CD4-positive, alpha-beta memory T cell (primary cell): ENCODE measurements around the gene PCSK2. TPM values are rescaled to one million over a fixed set of nuclear protein-coding genes. Genes with fewer than 3 reads are reported as not detected.

Experiments used
- CTCF ChIA-PET: fragments of 350-600 bp; sonication (Branson Sonifier 250); formaldehyde crosslinking; loops from one replicate; lab custom pipeline; 2021; ENCODE audit warnings: inconsistent platforms; ENCODE audit not compliant: partially characterized antibody; lab: Charles Lee
- POLR2A ChIA-PET: fragments of 350-600 bp; sonication (Branson Sonifier 250); formaldehyde crosslinking; loops from one replicate; lab custom pipeline; 2021; ENCODE audit not compliant: partially characterized antibody; lab: Charles Lee
- DNase-seq, 5 donors: peaks; one replicate each; pipeline versions ENCODE4 v3.0.0 to v3.0.0-alpha.2; 2020 to 2022; ENCODE audit warnings: mixed read lengths in 1 of 5
- H3K27ac ChIP-seq: one replicate; pipeline ENCODE4 v1.7.0; 2013; ENCODE audit warnings: low read depth, low read length
- H3K27me3 ChIP-seq: 2 replicates; pipeline ENCODE4 v1.7.0; 2013; ENCODE audit warnings: mild to moderate bottlenecking, low read length, moderate library complexity; ENCODE audit not compliant: insufficient read depth
- H3K36me3 ChIP-seq: 2 replicates; pipeline ENCODE4 v1.7.0; 2013; ENCODE audit warnings: mild to moderate bottlenecking, low read length, moderate library complexity; ENCODE audit not compliant: insufficient read depth
- H3K4me1 ChIP-seq: 2 replicates; pipeline ENCODE4 v1.7.0; 2013; ENCODE audit warnings: mild to moderate bottlenecking, low read length, moderate library complexity; ENCODE audit not compliant: insufficient read depth
- H3K4me3 ChIP-seq, 2 donors: one replicate each; pipeline ENCODE4 v1.7.0; 2013; ENCODE audit warnings: low read length in 2 of 2, mild to moderate bottlenecking in 1 of 2
- H3K9me3 ChIP-seq, 2 donors: one replicate each; pipeline ENCODE4 v1.7.0; 2013; ENCODE audit warnings: low read length in 2 of 2, control low read depth in 1 of 2; ENCODE audit not compliant: control insufficient read depth in 1 of 2
- H3K27ac Mint-ChIP-seq, 7 donors: one replicate each; pipeline ENCODE4 v1.8.0; 2020 to 2021; ENCODE audit warnings: mixed read lengths in 7 of 7, mild to moderate bottlenecking in 6 of 7, inconsistent platforms in 3 of 7, moderate library complexity in 3 of 7
- H3K27me3 Mint-ChIP-seq, 2 donors: one replicate each; pipeline ENCODE4 v1.8.0; 2020 to 2021; ENCODE audit warnings: mixed read lengths in 2 of 2
- H3K36me3 Mint-ChIP-seq, 2 donors: one replicate each; pipeline ENCODE4 v1.8.0; 2020 to 2021; ENCODE audit warnings: mixed read lengths in 2 of 2, inconsistent platforms in 1 of 2, mild to moderate bottlenecking in 1 of 2
- H3K4me1 Mint-ChIP-seq, 4 donors: one replicate each; pipeline ENCODE4 v1.8.0; 2020 to 2021; ENCODE audit warnings: mixed read lengths in 4 of 4, mild to moderate bottlenecking in 1 of 4
- H3K4me3 Mint-ChIP-seq, 8 donors: one replicate each; pipeline ENCODE4 v1.8.0; 2020 to 2021; ENCODE audit warnings: mixed read lengths in 8 of 8, mild to moderate bottlenecking in 7 of 8, moderate library complexity in 6 of 8, inconsistent platforms in 3 of 8
- H3K9me3 Mint-ChIP-seq, 8 donors: one replicate each; pipeline ENCODE4 v1.8.0; 2020 to 2021; ENCODE audit warnings: mixed read lengths in 8 of 8, mild to moderate bottlenecking in 5 of 8, inconsistent platforms in 3 of 8, moderate library complexity in 1 of 8
- intact Hi-C: fragments of 100-400 bp; cut with micrococcal nuclease; formaldehyde crosslinking; loops from one replicate; pipeline ENCODE4 v1.15.1; 2023
- polyA plus RNA-seq, 2 donors: library from polyadenylated mRNA; unstranded; fragments of 300-500 nt; fragmentation: Illumina TruSeq; gene quantifications; one replicate each; pipeline ENCODE4 v1.2.3, GENCODE V29; 2021
- total RNA-seq, 2 experiments: library from RNA; stranded (reverse); gene quantifications; one replicate each; pipeline ENCODE4 v1.2.3, GENCODE V29; 2021

The PCSK2 gene
- total and polyA plus RNA-seq, 4 experiments from 2014 or later: not detected

DNA sequence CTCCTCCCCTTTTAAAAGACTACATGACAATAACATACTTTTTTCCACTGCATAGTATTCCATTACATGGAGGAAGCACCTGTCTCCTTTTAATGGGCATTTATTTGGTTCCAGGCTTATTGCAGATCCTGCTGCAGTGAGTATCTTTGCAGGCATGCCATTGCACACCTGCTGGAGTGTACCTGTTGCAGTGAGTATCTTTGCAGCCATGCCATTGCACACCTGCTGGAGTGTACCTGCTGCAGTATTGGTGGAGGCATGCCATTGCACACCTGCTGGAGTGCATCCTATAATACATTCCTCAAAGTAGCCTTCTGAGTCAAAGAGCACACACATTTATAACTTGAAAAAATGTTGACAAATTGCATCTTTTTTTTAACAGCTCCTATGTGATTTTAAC, 302.7 kb downstream of the PCSK2 start:
- Mint-ChIP-seq H3K27me3 (peaks cover 2 to 4% of the 10 kb centered on the region in 2 donors), H3K27ac (peak overlapping the region in 2 of 7 donors; percentile 42 to 73), H3K4me1 (peaks cover 12 to 26% (median 21%) of the 10 kb centered on the region in 4 donors), H3K4me3 (peak overlapping the region in 2 of 8 donors; percentile 41 to 88), H3K9me3 (no peaks in the 10 kb centered on the region), H3K36me3 (peaks cover 0 to 1% of the 10 kb centered on the region in 2 donors)
- peaks cover 23% of the 10 kb centered on the region for H3K4me1 ChIP-seq
- CTCF ChIA-PET: interaction anchor here (0.9 to 2.4 kb wide), 4 partner anchors 11 to 459 kb away, joined by 3 to 7 read pairs (median 6); partner anchors contain the start of gene RRBP1
- no peak overlapping the region for H3K4me3 ChIP-seq
- intact Hi-C loops: no loop called here
- POLR2A ChIA-PET: interaction anchor here (2.0 kb wide), 1 partner anchor 81 kb away, joined by 6 read pairs; no protein-coding TSS in a partner anchor
- DNase-seq: no peak
- H3K9me3 ChIP-seq: no peaks in the 10 kb centered on the region
- no peak overlapping the region for H3K27ac ChIP-seq
- no peaks in the 10 kb centered on the region for H3K36me3 ChIP-seq
- H3K27me3 ChIP-seq: no peaks in the 10 kb centered on the region

DNA sequence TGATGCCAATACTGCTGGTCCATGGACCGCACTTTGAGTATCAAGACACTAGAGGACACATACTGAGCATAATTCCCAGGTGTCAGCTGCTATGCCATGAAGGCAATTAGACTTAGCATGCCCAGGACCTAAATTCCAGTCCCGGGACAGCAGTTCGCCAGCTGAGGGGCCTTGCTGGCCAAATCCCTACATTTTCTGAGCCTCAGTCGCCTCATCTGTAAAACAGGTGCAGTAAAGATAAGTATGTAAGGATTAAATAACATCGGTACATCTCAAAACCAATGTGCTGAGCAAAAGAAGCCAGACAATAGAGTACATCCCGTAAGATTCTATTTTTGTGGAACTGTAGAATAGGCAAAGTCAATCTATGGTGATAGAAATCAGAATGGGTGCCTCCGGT, 303.3 kb downstream of the PCSK2 start:
- peaks cover 12 to 26% (median 21%) of the 10 kb centered on the region in 4 donors for H3K4me1 Mint-ChIP-seq
- H3K27ac Mint-ChIP-seq: peak overlapping the region in 4 of 7 donors; percentile 70 to 85 (median 72)
- intact Hi-C loops: no loop called here
- H3K27me3 Mint-ChIP-seq: peaks cover 2 to 4% of the 10 kb centered on the region in 2 donors
- CTCF ChIA-PET: interaction anchor here (1.3 to 2.4 kb wide), 3 partner anchors 10 to 153 kb away, joined by 5 to 7 read pairs (median 6); partner anchors contain the start of gene RRBP1
- Histone ChIP-seq H3K27ac (no peak overlapping the region), H3K4me3 (no peak overlapping the region), H3K36me3 (no peaks in the 10 kb centered on the region), H3K4me1 (peaks cover 23% of the 10 kb centered on the region), H3K9me3 (no peaks in the 10 kb centered on the region), H3K27me3 (no peaks in the 10 kb centered on the region)
- DNase-seq: no peak
- peaks cover 0 to 1% of the 10 kb centered on the region in 2 donors for H3K36me3 Mint-ChIP-seq
- no peaks in the 10 kb centered on the region for H3K9me3 Mint-ChIP-seq
- H3K4me3 Mint-ChIP-seq: peak overlapping the region; percentile 74 to 91 (median 84)
- POLR2A ChIA-PET: interaction anchor here (0.6 to 2.0 kb wide), 4 partner anchors 24 to 80 kb away, joined by 3 to 6 read pairs (median 4); no protein-coding TSS in a partner anchor

DNA sequence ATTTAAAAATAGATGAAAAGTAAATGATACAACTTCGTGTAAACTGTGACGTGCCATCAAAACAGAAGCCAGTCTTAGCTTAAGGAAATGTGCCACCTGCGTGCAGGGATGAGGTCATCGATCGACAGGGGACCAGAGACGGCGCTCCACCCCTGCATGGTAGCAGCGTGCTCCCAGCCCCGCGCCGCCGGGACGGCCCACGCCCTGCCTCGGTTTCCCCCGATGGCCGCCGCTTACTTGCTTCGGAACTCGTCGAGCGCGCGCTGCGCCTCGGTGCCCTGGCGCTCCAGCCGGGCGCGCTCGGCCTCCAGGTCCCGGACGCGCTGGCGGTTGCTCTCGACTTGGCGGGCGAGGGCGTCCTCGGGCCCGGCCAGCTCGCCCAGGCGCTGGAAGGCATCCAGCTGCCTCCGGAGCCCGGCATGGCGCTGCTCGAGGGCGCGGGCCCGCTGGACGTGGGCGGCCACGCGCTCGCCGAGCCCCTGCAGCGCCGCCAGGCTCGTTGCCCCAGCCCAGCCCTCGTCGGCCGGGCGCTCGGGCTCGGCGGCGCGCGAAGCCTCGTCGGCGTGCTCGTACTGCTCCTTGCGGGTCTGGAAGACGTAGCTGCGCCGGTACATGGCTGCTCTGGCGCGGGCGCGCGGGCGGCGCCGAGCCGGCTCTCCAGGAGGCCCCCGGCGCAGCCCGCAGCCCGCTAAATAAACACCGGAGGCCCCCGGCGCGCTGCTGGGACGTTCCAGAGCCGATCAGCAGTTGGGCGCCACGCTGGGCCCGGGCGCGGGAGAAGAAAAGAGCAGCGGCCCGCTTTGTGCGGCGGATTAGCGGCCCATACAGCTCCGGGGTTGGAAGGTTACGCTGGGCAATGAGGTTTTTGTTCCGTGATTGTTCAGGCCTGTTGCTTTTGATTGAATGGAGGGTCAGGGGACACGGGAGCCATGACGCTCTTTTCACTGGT, 304.1 kb downstream of the PCSK2 start, which contains the start of gene BFSP1:
BFSP1 (minus strand) TSS at position 664 of the 949 bp plus-strand sequence; CDS start at position 614, 50 bp downstream.
- no peaks in the 10 kb centered on the region for H3K27me3 ChIP-seq
- peak within 1 kb of the TSS in 5 of 7 donors; percentile 67 to 93 (median 88) for H3K27ac Mint-ChIP-seq
- CTCF ChIA-PET: interaction anchor here (1.2 to 2.4 kb wide), 5 partner anchors 10 to 152 kb away, joined by 3 to 7 read pairs (median 6); partner anchors contain the start of gene RRBP1
- peak within 1 kb of the TSS; percentile 9 for H3K27ac ChIP-seq
- no peaks in the 10 kb centered on the region for H3K36me3 ChIP-seq
- H3K36me3 Mint-ChIP-seq: peaks cover 0 to 1% of the 10 kb centered on the region in 2 donors
- H3K4me1 Mint-ChIP-seq: peaks cover 12 to 26% (median 19%) of the 10 kb centered on the region in 4 donors
- H3K9me3 Mint-ChIP-seq: no peaks in the 10 kb centered on the region
- H3K9me3 ChIP-seq: no peaks in the 10 kb centered on the region
- peak; percentile 53 to 73 (median 55) for DNase-seq
- intact Hi-C loops: no loop called here
- H3K4me3 ChIP-seq: peak within 1 kb of the TSS in 1 of 2 donors; percentile 40
- peaks cover 2 to 4% of the 10 kb centered on the region in 2 donors for H3K27me3 Mint-ChIP-seq
- peak within 1 kb of the TSS; percentile 85 to 95 (median 90) for H3K4me3 Mint-ChIP-seq
- peaks cover 23% of the 10 kb centered on the region for H3K4me1 ChIP-seq
- POLR2A ChIA-PET: interaction anchor here (0.6 to 2.0 kb wide), 7 partner anchors 24 to 152 kb away, joined by 3 to 6 read pairs (median 4); partner anchors contain the start of genes DSTN and RRBP1

DNA sequence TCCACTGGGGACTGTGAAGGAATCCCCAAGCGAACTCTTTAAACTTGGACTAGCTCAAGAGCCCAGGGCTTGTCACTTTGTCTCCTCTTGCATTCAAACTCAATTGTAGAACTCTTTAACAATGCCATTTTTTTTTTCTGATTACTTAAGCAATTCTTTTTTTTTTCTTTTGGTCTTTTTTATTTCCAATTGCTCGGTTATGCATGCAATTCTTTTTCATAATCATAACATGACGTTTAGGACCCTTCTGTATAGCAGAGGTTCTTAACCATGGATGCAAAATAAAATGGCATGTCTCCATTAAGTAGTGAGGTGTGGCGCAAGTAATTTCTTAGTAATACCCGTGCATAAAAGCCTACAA, 304.8 kb downstream of the PCSK2 start:
- Histone ChIP-seq H3K4me3 (peak overlapping the region in 1 of 2 donors; percentile 40), H3K36me3 (no peaks in the 10 kb centered on the region), H3K9me3 (no peaks in the 10 kb centered on the region), H3K27ac (no peak overlapping the region), H3K27me3 (no peaks in the 10 kb centered on the region), H3K4me1 (peaks cover 23% of the 10 kb centered on the region)
- Mint-ChIP-seq H3K4me3 (peak overlapping the region; percentile 85 to 95 (median 90)), H3K9me3 (no peaks in the 10 kb centered on the region), H3K27ac (peak overlapping the region in 5 of 7 donors; percentile 67 to 93 (median 88)), H3K4me1 (peaks cover 12 to 26% (median 19%) of the 10 kb centered on the region in 4 donors), H3K27me3 (peaks cover 2 to 4% of the 10 kb centered on the region in 2 donors), H3K36me3 (peaks cover 0 to 1% of the 10 kb centered on the region in 2 donors)
- intact Hi-C loops: no loop called here
- DNase-seq: no peak
- ChIA-PET POLR2A (interaction anchor here (0.9 to 2.0 kb wide), 4 partner anchors 27 to 151 kb away, joined by 4 to 6 read pairs (median 6); partner anchors contain the start of gene DSTN), CTCF (interaction anchor here (1.2 to 2.4 kb wide), 4 partner anchors 9 to 85 kb away, joined by 3 to 7 read pairs (median 6); no protein-coding TSS in a partner anchor)

DNA sequence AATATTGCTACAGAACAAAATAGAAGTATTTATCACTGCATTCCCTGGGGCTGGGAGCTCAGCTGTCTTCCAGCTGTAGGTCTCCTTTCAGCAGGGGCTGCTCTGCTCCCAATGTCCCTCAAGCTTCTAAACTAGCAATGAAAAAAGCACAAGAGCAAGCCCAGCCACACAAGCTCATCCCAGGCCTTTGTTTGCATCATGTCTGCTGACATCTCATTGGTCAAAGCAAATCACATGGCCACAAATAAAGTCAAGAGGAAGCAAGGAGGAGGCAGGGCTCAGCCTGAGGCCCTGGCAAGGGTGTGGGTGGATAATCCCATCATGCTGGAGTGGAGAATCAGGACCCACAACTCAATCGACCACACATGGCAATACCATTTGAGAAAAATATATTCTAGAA, 306.6 kb downstream of the PCSK2 start:
- intact Hi-C loops: no loop called here

DNA sequence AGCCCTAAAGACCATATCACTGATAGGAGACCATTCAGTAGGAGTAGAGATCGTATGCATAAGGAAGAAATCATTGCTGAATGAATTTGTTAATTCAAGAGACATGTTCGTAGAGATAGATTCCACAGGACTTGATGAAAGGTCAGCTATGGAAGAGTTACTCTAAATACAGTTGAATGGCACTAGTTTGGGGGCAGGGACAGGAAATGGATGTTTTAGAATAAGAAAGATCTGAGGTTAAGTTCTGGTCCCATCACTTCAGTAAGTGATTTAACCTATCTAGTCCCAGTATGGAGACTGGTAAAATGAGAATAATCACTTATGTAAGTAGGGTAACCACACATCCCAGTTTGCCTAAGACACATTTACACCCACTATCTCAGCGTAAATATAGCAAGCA, 307.2 kb downstream of the PCSK2 start:
- no peak for DNase-seq
- no peaks in the 10 kb centered on the region for H3K9me3 Mint-ChIP-seq
- Histone ChIP-seq H3K9me3 (no peaks in the 10 kb centered on the region), H3K27me3 (no peaks in the 10 kb centered on the region), H3K4me1 (peaks cover 23% of the 10 kb centered on the region), H3K36me3 (no peaks in the 10 kb centered on the region), H3K27ac (no peak overlapping the region), H3K4me3 (no peak overlapping the region)
- peaks cover 11 to 14% of the 10 kb centered on the region in 2 donors for H3K27me3 Mint-ChIP-seq
- H3K4me1 Mint-ChIP-seq: peaks cover 16 to 33% (median 24%) of the 10 kb centered on the region in 4 donors
- intact Hi-C loops: no loop called here
- H3K4me3 Mint-ChIP-seq: no peak overlapping the region
- ChIA-PET POLR2A (no interaction called here), CTCF (interaction anchor here (1.3 kb wide), 1 partner anchor 364 kb away, joined by 4 read pairs; no protein-coding TSS in a partner anchor)
- peaks cover 0 to 1% of the 10 kb centered on the region in 2 donors for H3K36me3 Mint-ChIP-seq
- no peak overlapping the region for H3K27ac Mint-ChIP-seq

More for the DNA sequence above, 306.6 kb downstream of the PCSK2 start:
- H3K4me1 Mint-ChIP-seq: peaks cover 16 to 33% (median 24%) of the 10 kb centered on the region in 4 donors
- no peaks in the 10 kb centered on the region for H3K9me3 Mint-ChIP-seq
- peaks cover 0 to 1% of the 10 kb centered on the region in 2 donors for H3K36me3 Mint-ChIP-seq
- peaks cover 6 to 9% of the 10 kb centered on the region in 2 donors for H3K27me3 Mint-ChIP-seq
- DNase-seq: peak in 2 of 5 donors; percentile 9 to 10
- no peak overlapping the region for H3K27ac Mint-ChIP-seq
- Histone ChIP-seq H3K9me3 (no peaks in the 10 kb centered on the region), H3K4me3 (no peak overlapping the region), H3K27me3 (no peaks in the 10 kb centered on the region), H3K36me3 (no peaks in the 10 kb centered on the region), H3K27ac (no peak overlapping the region), H3K4me1 (peaks cover 23% of the 10 kb centered on the region)
- POLR2A ChIA-PET: interaction anchor here (1.5 kb wide), 1 partner anchor 28 kb away, joined by 4 read pairs; no protein-coding TSS in a partner anchor
- H3K4me3 Mint-ChIP-seq: peak overlapping the region in 1 of 8 donors; percentile 25
- CTCF ChIA-PET: interaction anchor here (1.5 kb wide), 2 partner anchors 28 to 149 kb away, joined by 5 to 6 read pairs; no protein-coding TSS in a partner anchor
